SH-SY5Y (cell line): ENCODE data around the gene OR4K1.

Experiments used
- GATA2 ChIP-seq: IDR thresholded peaks from 2 replicates; pipeline ENCODE4 v1.6.1; 2011; ENCODE audit warnings: mild to moderate bottlenecking, low read depth, low read length
- GATA3 ChIP-seq: IDR thresholded peaks from 2 replicates; pipeline ENCODE4 v1.6.1; 2011; ENCODE audit warnings: low read depth, mild to moderate bottlenecking, low read length, moderate library complexity

GRCh38 chr14:19947413-19948090 lies 16.8 kb downstream of the OR4K1 start:
- no peak for TF ChIP-seq GATA2
- no peak for TF ChIP-seq GATA3
